Karpas-422 (cell line): Measurements from ENCODE around the gene GALNS. TPM values are rescaled to one million over a fixed set of nuclear protein-coding genes. Genes with fewer than 3 reads are reported as not detected.
A peak's percentile ranks its signal among the peaks of the same experiment; 100 is the strongest.

Experiments used
- DNase-seq: peaks from one replicate; pipeline ENCODE4 v3.0.0-alpha.2; 2015
- H2AFZ ChIP-seq: fragments of 200-600 bp; sonication (generic); 2 replicates; pipeline ENCODE4 v1.6.1; 2014; ENCODE audit warnings: antibody characterized with exemption, low read length, mixed read lengths
- H3K27ac ChIP-seq: fragments of 200-600 bp; sonication (generic); 2 replicates; pipeline ENCODE4 v1.5.1; 2014; ENCODE audit warnings: mild to moderate bottlenecking, low read length, moderate library complexity
- H3K27me3 ChIP-seq: fragments of 200-600 bp; sonication (generic); 2 replicates; pipeline ENCODE4 v1.6.1; 2014; ENCODE audit warnings: low read length, mixed read lengths
- H3K36me3 ChIP-seq: fragments of 200-600 bp; sonication (generic); 2 replicates; pipeline ENCODE4 v1.6.1; 2014; ENCODE audit warnings: low read length, mixed read lengths; ENCODE audit not compliant: insufficient read depth
- H3K4me1 ChIP-seq: fragments of 200-600 bp; sonication (generic); 2 replicates; pipeline ENCODE4 v1.6.1; 2014; ENCODE audit warnings: mild to moderate bottlenecking, low read length, mixed read lengths
- H3K4me2 ChIP-seq: fragments of 200-600 bp; sonication (generic); 2 replicates; pipeline ENCODE4 v1.6.1; 2014; ENCODE audit warnings: low read length, low read depth, mild to moderate bottlenecking; ENCODE audit not compliant: poor library complexity, severe bottlenecking
- H3K4me3 ChIP-seq: fragments of 200-600 bp; sonication (generic); 2 replicates; pipeline ENCODE4 v1.5.1; 2014; ENCODE audit warnings: mild to moderate bottlenecking, antibody characterized with exemption, low read length, mixed read lengths
- H3K79me2 ChIP-seq: fragments of 200-600 bp; sonication (generic); 2 replicates; pipeline ENCODE4 v1.6.1; 2014; ENCODE audit warnings: mild to moderate bottlenecking, low read length, mixed read lengths
- H3K9ac ChIP-seq: fragments of 200-600 bp; sonication (generic); 2 replicates; pipeline ENCODE4 v1.6.0; 2014; ENCODE audit warnings: low read length
- H3K9me2 ChIP-seq: fragments of 200-600 bp; sonication (generic), shearing (Covaris generic); replicated peaks from 2 replicates; pipeline ENCODE4 v1.6.0; 2014; ENCODE audit warnings: mild to moderate bottlenecking, low read length, moderate library complexity; ENCODE audit not compliant: insufficient read depth
- H3K9me3 ChIP-seq: fragments of 300-700, 200-600 bp; sonication (generic); 2 replicates; pipeline ENCODE4 v1.6.1; 2014; ENCODE audit warnings: low read length, mixed read lengths
- H4K20me1 ChIP-seq: fragments of 200-600 bp; sonication (generic); 2 replicates; pipeline ENCODE4 v1.6.1; 2014; ENCODE audit warnings: mild to moderate bottlenecking, antibody characterized with exemption, low read length, low read depth; ENCODE audit not compliant: insufficient read depth
- total RNA-seq: library from RNA; depleted of rRNA; stranded (reverse); fragments of >200 nt; shearing (Covaris generic); gene quantifications from 2 replicates; pipeline ENCODE4 v1.2.3, GENCODE V29; 2014; ENCODE audit warnings: low replicate concordance

Gene GALNS
- total RNA-seq, 1 experiment from 2014 or later, result 26.8 TPM

- Histone ChIP-seq H3K4me1 (peaks cover 9% of the 10 kb centered on the region), H3K27me3 (no peaks in the 10 kb centered on the region; the same call in 1 of the 2 replicates), H3K79me2 (no peaks in the 10 kb centered on the region), H3K27ac (no peak overlapping the region), H3K9me2 (no peaks in the 10 kb centered on the region), H3K9ac (no peak overlapping the region), H2AFZ (no peak overlapping the region), H4K20me1 (no peaks in the 10 kb centered on the region), H3K36me3 (no peaks in the 10 kb centered on the region), H3K4me3 (no peak overlapping the region), H3K4me2 (no peak overlapping the region), H3K9me3 (no peaks in the 10 kb centered on the region)
- no peak for DNase-seq
These were observed 16.0 kb upstream of the GALNS start for GRCh38 chr16:88872650-88873331.

- H3K4me3 ChIP-seq, result no peak overlapping the region
- H2AFZ ChIP-seq, result no peak overlapping the region
- H3K27me3 ChIP-seq, result no peaks in the 10 kb centered on the region; the same call in 1 of the 2 replicates
- H3K9me2 ChIP-seq, result no peaks in the 10 kb centered on the region
- no peaks in the 10 kb centered on the region for H3K79me2 ChIP-seq
- no peaks in the 10 kb centered on the region for H4K20me1 ChIP-seq
- no peak overlapping the region for H3K27ac ChIP-seq
- H3K4me2 ChIP-seq, result no peak overlapping the region
- H3K4me1 ChIP-seq, result peaks cover 9% of the 10 kb centered on the region
- H3K36me3 ChIP-seq, result no peaks in the 10 kb centered on the region
- no peak for DNase-seq
- H3K9ac ChIP-seq, result no peak overlapping the region
- no peaks in the 10 kb centered on the region for H3K9me3 ChIP-seq
These were observed 15.1 kb upstream of the GALNS start for GRCh38 chr16:88871730-88872416.

GRCh38 chr16:88871349-88871702 is 14.6 kb upstream of the GALNS start:
- no peak for DNase-seq
- H3K9me2 ChIP-seq, result no peaks in the 10 kb centered on the region

GRCh38 chr16:88870608-88871348 is 14.0 kb upstream of the GALNS start:
- no peaks in the 10 kb centered on the region for H4K20me1 ChIP-seq
- DNase-seq, result peak; percentile 59
- no peaks in the 10 kb centered on the region; the same call in 1 of the 2 replicates for H3K27me3 ChIP-seq
- peaks cover 9% of the 10 kb centered on the region for H3K4me1 ChIP-seq
- no peak overlapping the region for H3K27ac ChIP-seq
- H3K9me2 ChIP-seq, result no peaks in the 10 kb centered on the region
- no peak overlapping the region for H3K4me3 ChIP-seq
- H3K79me2 ChIP-seq, result no peaks in the 10 kb centered on the region
- peak overlapping the region; percentile 41 for H3K4me2 ChIP-seq
- H3K9me3 ChIP-seq, result no peaks in the 10 kb centered on the region
- peak overlapping the region; percentile 24; the same call in 1 of the 2 replicates for H3K9ac ChIP-seq
- no peak overlapping the region; the same call in 1 of the 2 replicates for H2AFZ ChIP-seq
- no peaks in the 10 kb centered on the region for H3K36me3 ChIP-seq

More at GRCh38 chr16:88871349-88871702, 14.6 kb upstream of the GALNS start:
- Histone ChIP-seq H2AFZ (no peak overlapping the region), H3K4me2 (peak overlapping the region; percentile 41), H3K9ac (no peak overlapping the region), H3K4me3 (no peak overlapping the region), H3K27ac (no peak overlapping the region), H3K36me3 (no peaks in the 10 kb centered on the region), H4K20me1 (no peaks in the 10 kb centered on the region), H3K27me3 (no peaks in the 10 kb centered on the region; the same call in 1 of the 2 replicates), H3K9me3 (no peaks in the 10 kb centered on the region), H3K79me2 (no peaks in the 10 kb centered on the region), H3K4me1 (peaks cover 9% of the 10 kb centered on the region)

GRCh38 chr16:88869673-88869980 is 12.9 kb upstream of the GALNS start:
- H4K20me1 ChIP-seq, result no peaks in the 10 kb centered on the region
- H3K9me2 ChIP-seq, result no peaks in the 10 kb centered on the region
- H3K27me3 ChIP-seq, result no peaks in the 10 kb centered on the region; the same call in 1 of the 2 replicates
- H3K27ac ChIP-seq, result no peak overlapping the region
- H3K9ac ChIP-seq, result no peak overlapping the region
- H2AFZ ChIP-seq, result no peak overlapping the region
- H3K36me3 ChIP-seq, result no peaks in the 10 kb centered on the region
- no peaks in the 10 kb centered on the region for H3K79me2 ChIP-seq
- H3K4me1 ChIP-seq, result peaks cover 9% of the 10 kb centered on the region
- H3K9me3 ChIP-seq, result no peaks in the 10 kb centered on the region
- H3K4me2 ChIP-seq, result no peak overlapping the region
- no peak for DNase-seq
- H3K4me3 ChIP-seq, result no peak overlapping the region

- peaks cover 9% of the 10 kb centered on the region for H3K4me1 ChIP-seq
- H3K27ac ChIP-seq, result no peak overlapping the region
- H3K9me3 ChIP-seq, result no peaks in the 10 kb centered on the region
- no peak overlapping the region for H2AFZ ChIP-seq
- no peaks in the 10 kb centered on the region; the same call in 1 of the 2 replicates for H3K27me3 ChIP-seq
- H4K20me1 ChIP-seq, result no peaks in the 10 kb centered on the region
- no peaks in the 10 kb centered on the region for H3K79me2 ChIP-seq
- H3K9ac ChIP-seq, result no peak overlapping the region
- DNase-seq, result no peak
- H3K4me3 ChIP-seq, result no peak overlapping the region
- no peak overlapping the region for H3K4me2 ChIP-seq
- no peaks in the 10 kb centered on the region for H3K9me2 ChIP-seq
- H3K36me3 ChIP-seq, result no peaks in the 10 kb centered on the region
These were observed 12.4 kb upstream of the GALNS start for GRCh38 chr16:88868974-88869672.

- peaks cover 9% of the 10 kb centered on the region for H3K4me1 ChIP-seq
- H3K36me3 ChIP-seq, result no peaks in the 10 kb centered on the region
- no peak overlapping the region for H3K4me3 ChIP-seq
- no peak for DNase-seq
- no peak overlapping the region for H3K27ac ChIP-seq
- no peaks in the 10 kb centered on the region; the same call in 1 of the 2 replicates for H3K27me3 ChIP-seq
- H3K4me2 ChIP-seq, result no peak overlapping the region
- no peaks in the 10 kb centered on the region for H3K79me2 ChIP-seq
- H4K20me1 ChIP-seq, result no peaks in the 10 kb centered on the region
- H3K9ac ChIP-seq, result no peak overlapping the region
- H3K9me2 ChIP-seq, result no peaks in the 10 kb centered on the region
- no peak overlapping the region for H2AFZ ChIP-seq
- H3K9me3 ChIP-seq, result no peaks in the 10 kb centered on the region
These were observed 11.0 kb upstream of the GALNS start for GRCh38 chr16:88867581-88868246.
